Cerebellar cortex (tissue), 1 donor: ENCODE measurements around the gene LGR6.

Experiments used
- DNase-seq: peaks from one replicate; pipeline ENCODE4 v3.0.0-alpha.2; 2015; ENCODE audit warnings: low spot score

The LGR6 gene

GRCh38 chr1:202268817-202269216 lies 75.2 kb downstream of the LGR6 start:
- no peak for DNase-seq

GRCh38 chr1:202270871-202271326 lies 77.3 kb downstream of the LGR6 start:
- no peak for DNase-seq

GRCh38 chr1:202272103-202272845 lies 78.7 kb downstream of the LGR6 start:
- no peak for DNase-seq

GRCh38 chr1:202274611-202275010 lies 81.0 kb downstream of the LGR6 start:
- DNase-seq: peak; percentile 21

- no peak for DNase-seq
Measured at GRCh38 chr1:202275061-202275770, 81.6 kb downstream of the LGR6 start.

- DNase-seq: no peak
Measured at GRCh38 chr1:202276081-202276715, 82.6 kb downstream of the LGR6 start.

GRCh38 chr1:202276920-202277319 lies 83.3 kb downstream of the LGR6 start:
- no peak for DNase-seq

- DNase-seq: no peak
Measured at GRCh38 chr1:202278751-202279150, 85.2 kb downstream of the LGR6 start.

GRCh38 chr1:202279806-202280205 lies 86.2 kb downstream of the LGR6 start:
- no peak for DNase-seq

- DNase-seq: no peak
Measured at GRCh38 chr1:202280595-202280994, 87.0 kb downstream of the LGR6 start.

- DNase-seq: no peak
Measured at GRCh38 chr1:202281316-202282024, 87.9 kb downstream of the LGR6 start.

GRCh38 chr1:202282025-202282371 lies 88.4 kb downstream of the LGR6 start:
- DNase-seq: no peak

- no peak for DNase-seq
Measured at GRCh38 chr1:202282596-202283283, 89.1 kb downstream of the LGR6 start.

- DNase-seq: no peak
Measured at GRCh38 chr1:202283379-202283844, 89.8 kb downstream of the LGR6 start.

GRCh38 chr1:202283991-202284390 lies 90.4 kb downstream of the LGR6 start:
- DNase-seq: no peak

GRCh38 chr1:202285908-202286307 lies 92.3 kb downstream of the LGR6 start:
- DNase-seq: no peak

- no peak for DNase-seq
Measured at GRCh38 chr1:202286622-202287097, 93.1 kb downstream of the LGR6 start.

- DNase-seq: no peak
Measured at GRCh38 chr1:202287196-202287595, 93.6 kb downstream of the LGR6 start.

- DNase-seq: no peak
Measured at GRCh38 chr1:202288177-202288576, 94.6 kb downstream of the LGR6 start.

GRCh38 chr1:202289009-202289408 lies 95.4 kb downstream of the LGR6 start:
- DNase-seq: no peak

- DNase-seq: no peak
Measured at GRCh38 chr1:202291001-202291400, 97.4 kb downstream of the LGR6 start.
